ENCODE data around the gene PTPRK.
"Not testable (repeated sequence)": the region's sequence is repeated elsewhere in the genome, so short reads cannot be mapped to it uniquely, and the experiment has no call there.

The PTPRK gene

GRCh38 chr6:127978185-127978584 is 542.2 kb downstream of the PTPRK start:
- not testable (repeated sequence) for DNase-seq

- no peak for DNase-seq
Measured at GRCh38 chr6:127976796-127977195, 543.6 kb downstream of the PTPRK start.

- DNase-seq = no peak
Measured at GRCh38 chr6:127976111-127976510, 544.3 kb downstream of the PTPRK start.

GRCh38 chr6:127972815-127973214 is 547.6 kb downstream of the PTPRK start:
- DNase-seq = no peak

- peak; percentile 85 for DNase-seq
Measured at GRCh38 chr6:127971945-127972391, 548.4 kb downstream of the PTPRK start.

- no peak for DNase-seq
Measured at GRCh38 chr6:127971386-127971785, 549.0 kb downstream of the PTPRK start.

- DNase-seq = no peak
Measured at GRCh38 chr6:127969701-127970100, 550.7 kb downstream of the PTPRK start.

GRCh38 chr6:127968394-127968793 is 552.0 kb downstream of the PTPRK start:
- DNase-seq = no peak

GRCh38 chr6:127967708-127968107 is 552.7 kb downstream of the PTPRK start:
- no peak for DNase-seq

- no peak for DNase-seq
Measured at GRCh38 chr6:127966616-127967015, 553.8 kb downstream of the PTPRK start.

GRCh38 chr6:127963495-127963894 is 556.9 kb downstream of the PTPRK start:
- DNase-seq = no peak

GRCh38 chr6:127959869-127960268 is 560.5 kb downstream of the PTPRK start:
- no peak for DNase-seq

GRCh38 chr6:127956956-127957355 is 563.4 kb downstream of the PTPRK start:
- DNase-seq = no peak

- peak; percentile 24 for DNase-seq
Measured at GRCh38 chr6:127956260-127956888, 564.0 kb downstream of the PTPRK start.

- DNase-seq = no peak
Measured at GRCh38 chr6:127954082-127954481, 566.3 kb downstream of the PTPRK start.

- no peak for DNase-seq
Measured at GRCh38 chr6:127952831-127953230, 567.6 kb downstream of the PTPRK start.

- no peak for DNase-seq
Measured at GRCh38 chr6:127952176-127952575, 568.2 kb downstream of the PTPRK start.

GRCh38 chr6:127951172-127951917 is 569.1 kb downstream of the PTPRK start:
- no peak for DNase-seq

GRCh38 chr6:127950566-127951145 is 569.7 kb downstream of the PTPRK start:
- no peak for DNase-seq

GRCh38 chr6:127949251-127949650 is 571.1 kb downstream of the PTPRK start:
- no peak for DNase-seq

- DNase-seq = no peak
Measured at GRCh38 chr6:127946388-127946787, 574.0 kb downstream of the PTPRK start.

- DNase-seq = no peak
Measured at GRCh38 chr6:127945434-127946097, 574.8 kb downstream of the PTPRK start.

- DNase-seq = no peak
Measured at GRCh38 chr6:127941228-127941627, 579.2 kb downstream of the PTPRK start.

Data from fibroblast of upper back skin (primary cell).